NCI-H2196 treated with DMSO at 0.1 percent for 48 hours (cell line): ENCODE results near the gene OS9.

Experiments used
- DNase-seq: peaks from one replicate; lab custom pipeline; 2025; ENCODE audit not compliant: unreplicated experiment; lab: John Stamatoyannopoulos, UW

OS9 gene

GRCh38 chr12:57735198-57735855, 41.4 kb downstream of the OS9 start:
- DNase-seq = no peak

GRCh38 chr12:57735952-57736740, 42.2 kb downstream of the OS9 start:
- DNase-seq = peak; percentile 44

GRCh38 chr12:57736741-57737466, 43.0 kb downstream of the OS9 start:
- no peak for DNase-seq

DNA sequence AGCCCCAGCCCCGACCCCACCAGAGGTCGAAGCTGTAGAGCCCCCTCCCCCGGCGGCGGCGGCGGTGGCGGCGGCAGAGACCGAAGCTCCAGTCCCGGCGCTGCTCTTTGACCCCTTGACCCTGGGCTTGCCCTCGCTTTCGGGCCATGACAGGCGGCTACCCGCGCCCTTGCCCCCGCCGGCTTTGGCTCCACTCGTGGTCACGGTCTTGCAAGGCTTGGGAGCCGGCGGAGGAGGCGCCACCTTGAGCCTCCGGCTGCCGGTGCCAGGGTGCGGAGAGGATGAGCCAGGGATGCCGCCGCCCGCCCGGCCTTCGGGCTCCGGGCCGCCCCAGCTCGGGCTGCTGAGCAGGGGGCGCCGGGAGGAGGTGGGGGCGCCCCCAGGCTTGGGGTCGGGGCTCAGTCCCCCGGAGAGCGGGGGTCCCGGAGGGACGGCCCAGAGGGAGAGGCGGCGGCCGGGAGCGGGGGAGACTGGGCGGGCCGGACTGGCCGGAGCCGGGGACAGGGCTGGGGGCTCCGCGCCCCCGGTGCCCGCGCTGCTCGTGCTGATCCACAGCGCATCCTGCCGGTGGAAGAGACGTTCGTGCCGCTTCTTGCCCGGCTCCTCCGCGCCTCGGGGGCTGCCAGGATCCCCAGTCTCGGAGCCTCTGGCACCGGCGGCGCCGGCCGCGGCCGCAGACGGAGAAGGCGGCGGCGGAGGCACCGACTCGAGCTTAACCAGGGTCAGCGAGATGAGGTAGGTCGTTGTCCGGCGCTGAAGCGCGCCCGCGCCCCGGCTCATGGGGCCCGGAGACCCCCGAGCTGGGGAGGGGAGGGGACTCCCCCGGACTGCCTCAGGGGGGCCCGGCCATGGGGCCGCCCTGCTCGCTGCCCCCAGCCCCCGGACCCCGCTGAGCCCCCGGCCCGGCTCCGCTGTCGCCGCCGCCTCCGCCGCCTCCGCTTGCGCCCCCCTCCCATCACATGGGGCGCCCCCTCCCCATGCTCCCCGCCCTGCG, 43.8 kb downstream of the OS9 start:
- no peak for DNase-seq

GRCh38 chr12:57738661-57739237, 44.8 kb downstream of the OS9 start, which contains the start of gene AGAP2:
Gene AGAP2, minus strand, starts transcription at chr12:57738742. Its CDS starts 496 bp downstream, at chr12:57738246.
- no peak for DNase-seq

- DNase-seq = no peak
Observed at GRCh38 chr12:57739387-57739786, 45.5 kb downstream of the OS9 start.

GRCh38 chr12:57739914-57740538, 46.1 kb downstream of the OS9 start:
- DNase-seq = no peak

DNA sequence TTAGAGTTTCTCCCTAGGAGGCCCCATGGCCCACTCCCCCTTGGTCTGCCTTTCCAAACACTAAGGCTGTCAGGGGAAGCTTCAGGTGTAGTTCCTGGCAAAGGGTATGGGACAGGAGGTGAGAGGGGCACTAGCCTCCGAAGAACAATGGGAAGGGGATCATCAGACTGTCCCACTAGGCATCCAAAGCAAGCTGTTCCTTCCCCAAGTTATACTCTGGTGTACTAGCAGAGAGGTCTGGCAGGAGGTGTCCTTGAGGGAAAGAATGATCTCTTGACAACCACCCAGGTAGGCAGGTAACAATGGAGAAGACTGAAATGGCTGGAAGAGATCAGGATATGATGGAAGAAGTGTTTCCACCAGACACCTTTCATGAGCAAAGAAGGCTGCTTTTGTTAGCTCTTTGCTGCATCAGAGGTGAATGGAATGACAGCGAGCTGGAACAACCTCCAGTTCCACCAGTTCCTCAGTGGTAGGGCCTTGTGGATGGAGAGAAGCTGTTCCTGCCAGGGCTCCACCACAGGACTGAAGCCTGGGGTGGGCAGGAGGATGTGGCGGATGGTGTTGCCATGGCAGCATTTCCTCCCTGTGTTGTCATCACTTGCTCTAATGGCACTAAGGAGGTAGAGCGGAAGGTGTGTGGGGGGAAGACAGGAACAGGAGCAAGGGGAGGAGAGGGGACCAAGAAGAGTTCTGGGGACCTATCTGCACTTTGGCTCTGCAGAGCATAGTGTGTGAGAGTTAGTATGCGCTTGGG, 46.9 kb downstream of the OS9 start:
- no peak for DNase-seq

- DNase-seq = no peak
Observed at GRCh38 chr12:57741413-57741789, 47.5 kb downstream of the OS9 start.

DNA sequence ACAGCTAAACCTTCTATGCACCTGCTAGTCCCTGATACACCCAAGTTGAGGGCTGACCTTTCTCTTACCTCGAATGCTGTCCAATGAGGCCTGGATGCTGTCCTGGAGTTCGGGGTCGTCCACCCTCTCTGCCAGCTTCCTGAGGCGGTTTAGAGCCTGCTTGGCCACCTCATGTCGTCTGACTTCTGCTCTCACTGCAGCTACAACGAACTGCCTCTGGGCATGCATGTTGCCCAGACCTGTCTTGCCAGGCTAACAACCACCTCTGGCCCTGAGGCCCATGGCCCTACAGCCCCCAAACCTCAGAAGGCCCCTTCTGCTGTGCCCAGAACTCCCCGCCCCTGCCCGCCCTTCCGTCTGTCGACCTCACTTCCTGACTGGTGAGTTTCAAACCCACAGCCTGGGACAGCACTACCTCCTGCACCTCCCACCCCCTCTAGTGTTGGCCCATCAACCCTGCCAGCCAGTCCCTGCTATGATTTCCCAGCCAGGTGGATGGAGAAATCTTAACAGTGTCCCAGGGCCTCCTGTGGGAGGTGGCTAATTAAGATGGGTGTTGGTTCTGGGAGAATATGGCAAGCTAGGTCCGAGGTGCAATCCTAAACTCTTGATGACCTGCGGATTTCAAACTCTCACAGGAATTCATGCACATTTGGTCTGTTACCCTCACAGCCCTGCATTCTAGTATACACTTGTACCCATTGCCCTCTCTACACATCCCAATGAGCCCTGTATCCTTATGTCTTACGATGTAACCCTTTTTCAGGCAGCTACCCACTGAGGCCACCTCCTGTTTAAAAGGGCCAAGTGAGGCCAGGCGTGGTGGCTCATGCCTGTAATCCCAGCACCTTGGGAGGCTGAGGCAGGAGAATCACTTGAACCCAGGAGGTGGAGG, 48.2 kb downstream of the OS9 start:
- no peak for DNase-seq

GRCh38 chr12:57743769-57744168, 49.8 kb downstream of the OS9 start:
- no peak for DNase-seq

DNA sequence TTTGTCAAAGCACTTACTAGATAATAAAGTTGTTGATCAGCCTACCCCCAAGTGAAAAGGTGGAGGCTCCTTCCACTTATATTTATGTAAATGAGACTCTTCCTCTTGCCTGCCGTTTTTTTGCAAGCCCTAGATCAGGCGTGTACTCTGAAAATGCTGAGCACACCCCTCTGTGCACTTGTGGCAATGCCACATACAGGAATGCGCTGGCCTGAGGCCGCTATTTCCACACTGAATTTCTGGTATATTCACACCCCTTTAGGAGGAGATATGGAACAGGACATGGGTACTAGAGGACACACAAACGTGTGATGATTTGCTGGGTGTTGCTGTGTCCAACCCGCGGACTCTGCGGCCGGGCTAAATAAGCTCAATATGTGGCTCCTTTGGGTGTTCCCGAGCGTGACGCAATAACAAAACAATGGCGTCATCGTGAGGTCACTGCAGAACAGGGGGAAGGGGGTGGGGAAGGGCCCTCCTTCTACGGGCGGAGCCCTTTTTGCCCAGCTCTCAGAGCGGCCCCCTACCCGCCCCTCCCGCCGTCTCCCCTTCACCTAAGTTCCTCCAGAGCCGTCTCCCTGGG, 50.4 kb downstream of the OS9 start:
- DNase-seq = no peak

DNA sequence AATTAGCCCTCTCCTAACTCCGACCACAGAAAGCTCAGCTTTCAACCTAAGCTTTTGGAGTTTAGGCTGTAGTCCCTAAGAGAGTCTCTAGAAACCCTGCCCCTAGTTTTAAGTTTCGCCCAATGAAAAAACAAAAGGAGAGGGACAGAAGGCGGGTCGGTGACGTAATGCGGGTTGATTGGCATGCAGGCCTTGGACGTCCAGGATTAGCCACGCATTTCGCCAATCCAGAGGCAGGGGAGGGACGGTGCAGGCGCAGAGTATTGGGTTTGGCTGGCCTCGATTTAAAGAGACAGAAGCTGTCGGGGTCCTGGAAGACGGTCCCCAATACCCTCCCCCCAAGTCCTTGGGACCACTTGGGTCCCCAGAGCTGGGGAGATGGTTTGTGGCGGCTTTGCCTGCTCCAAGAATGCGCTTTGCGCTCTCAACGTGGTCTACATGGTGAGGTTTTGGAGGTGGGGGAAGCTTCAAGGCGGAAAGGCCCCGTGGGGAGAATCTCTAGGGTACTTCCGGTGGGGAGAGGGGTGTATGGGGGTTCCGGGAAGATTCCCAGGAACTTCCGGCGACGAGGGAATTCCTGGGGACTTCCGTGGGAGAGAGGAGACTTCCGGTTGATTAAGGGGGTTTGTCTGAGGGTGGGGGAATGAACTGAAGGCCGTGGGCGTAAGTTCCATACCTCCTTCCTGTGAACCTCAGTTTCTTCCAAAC, 51.0 kb downstream of the OS9 start, which contains the start of gene TSPAN31:
Gene TSPAN31 (plus strand): TSS at position 263 of the 708 bp plus-strand sequence. CDS start 116 bp downstream, at position 379.
- DNase-seq = peak; percentile 96

DNA sequence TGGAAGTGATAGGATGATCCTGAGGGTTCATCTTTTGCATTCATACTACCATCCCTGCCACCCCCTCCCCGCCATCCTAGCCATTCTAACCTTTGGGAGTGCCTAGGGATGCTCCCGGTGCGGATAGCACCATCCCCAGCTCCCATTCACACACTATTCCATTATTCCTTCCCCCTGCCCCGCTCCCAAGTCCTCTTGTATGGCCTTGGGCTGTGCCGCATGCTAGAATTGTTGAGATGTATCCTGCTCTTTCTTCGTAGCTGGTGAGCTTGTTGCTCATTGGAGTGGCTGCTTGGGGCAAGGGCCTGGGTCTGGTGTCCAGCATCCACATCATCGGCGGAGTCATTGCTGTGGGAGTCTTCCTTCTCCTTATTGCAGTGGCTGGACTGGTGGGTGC, 51.6 kb downstream of the OS9 start:
- DNase-seq = no peak

GRCh38 chr12:57746025-57746424, 52.1 kb downstream of the OS9 start:
- DNase-seq = no peak

DNA sequence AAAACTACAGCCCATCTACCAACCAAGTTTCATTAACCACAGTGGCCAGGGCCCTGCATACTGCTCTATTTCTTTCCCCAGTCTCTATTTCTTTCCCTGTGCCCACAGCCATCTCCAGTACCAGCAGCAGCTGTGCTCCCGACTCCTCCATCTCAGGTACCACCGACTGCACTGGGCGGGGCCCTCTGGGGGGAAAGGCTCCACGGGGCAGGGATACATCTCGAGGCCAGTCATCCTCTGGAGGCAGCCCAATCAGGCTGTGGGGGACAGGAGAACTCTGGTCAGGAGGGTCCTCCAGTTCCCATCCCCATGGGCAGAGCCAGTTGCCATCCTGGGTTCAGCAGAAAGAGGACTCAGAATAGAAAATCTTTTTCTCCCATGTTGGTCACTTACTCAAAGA, 55.1 kb downstream of the OS9 start:
- no peak for DNase-seq
